GM23338 (cell line): ENCODE measurements around the gene ATAD1. TPM values are rescaled to one million over a fixed set of nuclear protein-coding genes. Genes with fewer than 3 reads are reported as not detected.

ENCODE experiments used
- ATAC-seq: fragments of 200-7000 bp; cut with Tn5 transposase; 3 replicates; pipeline ENCODE4 v1.9.1; 2020
- DNase-seq: peaks from one replicate; pipeline ENCODE4 v3.0.0-alpha.2; 2015; ENCODE audit warnings: low spot score
- H2AFZ ChIP-seq: fragments of 200-600 bp; sonication (generic); 2 replicates; pipeline ENCODE4 v1.8.0; 2016; ENCODE audit warnings: antibody characterized with exemption, mild to moderate bottlenecking, moderate library complexity
- H3F3A ChIP-seq: fragments of 200-600 bp; sonication (generic); replicated peaks from 2 replicates; pipeline ENCODE4 v1.8.0; 2017; ENCODE audit warnings: antibody characterized with exemption, mixed run types, low read depth
- H3K27ac ChIP-seq: fragments of 200-600 bp; sonication (generic); 2 replicates; pipeline ENCODE4 v1.6.1; 2016; ENCODE audit warnings: low read depth
- H3K27me3 ChIP-seq: fragments of 200-600 bp; sonication (generic); 2 replicates; pipeline ENCODE4 v1.8.0; 2016; ENCODE audit warnings: mild to moderate bottlenecking, mixed run types, moderate library complexity; ENCODE audit not compliant: insufficient read depth
- H3K36me3 ChIP-seq: fragments of 200-600 bp; sonication (generic); 2 replicates; pipeline ENCODE4 v1.8.0; 2016; ENCODE audit warnings: mild to moderate bottlenecking; ENCODE audit not compliant: insufficient read depth
- H3K4me1 ChIP-seq: fragments of 200-600 bp; sonication (generic); 2 replicates; pipeline ENCODE4 v1.8.0; 2016; ENCODE audit warnings: mild to moderate bottlenecking, moderate library complexity; ENCODE audit not compliant: insufficient read depth
- H3K4me2 ChIP-seq: fragments of 200-600 bp; sonication (generic); 2 replicates; pipeline ENCODE4 v1.7.1; 2017; ENCODE audit warnings: mixed run types
- H3K4me3 ChIP-seq: fragments of 200-600 bp; sonication (generic); 2 replicates; pipeline ENCODE4 v1.6.1; 2016; ENCODE audit warnings: mixed run types
- H3K79me2 ChIP-seq: fragments of 200-600 bp; sonication (generic); replicated peaks from 2 replicates; pipeline ENCODE4 v1.8.0; 2017; ENCODE audit warnings: mild to moderate bottlenecking; ENCODE audit not compliant: insufficient read depth
- H3K9me2 ChIP-seq: fragments of 200-600 bp; sonication (generic); 2 replicates; pipeline ENCODE4 v1.8.0; 2017; ENCODE audit not compliant: insufficient read depth
- H4K20me1 ChIP-seq: fragments of 200-600 bp; sonication (generic); replicated peaks from 2 replicates; pipeline ENCODE4 v1.8.0; 2017; ENCODE audit warnings: mild to moderate bottlenecking; ENCODE audit not compliant: insufficient read depth
- H3K27ac Mint-ChIP-seq: 2 replicates; pipeline ENCODE4 v1.8.0; 2020; ENCODE audit warnings: inconsistent platforms, mild to moderate bottlenecking, moderate library complexity, mixed read lengths
- H3K27me3 Mint-ChIP-seq: 3 replicates; pipeline ENCODE4 v1.8.0; 2022; ENCODE audit warnings: low read depth, mild to moderate bottlenecking, moderate library complexity, mixed read lengths, inconsistent platforms; ENCODE audit not compliant: insufficient read depth, poor library complexity
- H3K36me3 Mint-ChIP-seq: 3 replicates; pipeline ENCODE4 v1.8.0; 2021; ENCODE audit warnings: low read depth, mild to moderate bottlenecking, inconsistent platforms, moderate library complexity, mixed read lengths
- H3K4me1 Mint-ChIP-seq: 3 replicates; pipeline ENCODE4 v1.8.0; 2020; ENCODE audit warnings: mild to moderate bottlenecking, inconsistent platforms, mixed read lengths
- H3K4me3 Mint-ChIP-seq: 3 replicates; pipeline ENCODE4 v1.8.0; 2021; ENCODE audit warnings: moderate library complexity, mild to moderate bottlenecking, inconsistent platforms, mixed read lengths
- H3K9me3 Mint-ChIP-seq: 3 replicates; pipeline ENCODE4 v1.8.0; 2020; ENCODE audit warnings: moderate library complexity, mild to moderate bottlenecking, inconsistent platforms, mixed read lengths
- CREB1 ChIP-seq: fragments of 250-450 bp; sonication (Bioruptor Pico); IDR thresholded peaks from 2 replicates; pipeline ENCODE4 v1.5.0; 2020; ENCODE audit warnings: low read depth, mild to moderate bottlenecking, moderate library complexity
- EZH2 ChIP-seq: fragments of 200-600 bp; sonication (generic); IDR thresholded peaks from one replicate; pipeline ENCODE4 v1.8.0; 2017; ENCODE audit warnings: antibody characterized with exemption, mild to moderate bottlenecking, low read depth; ENCODE audit not compliant: unreplicated experiment
- EZH2phosphoT487 ChIP-seq: fragments of 200-600 bp; sonication (generic); IDR thresholded peaks from one replicate; pipeline ENCODE4 v1.8.1; 2018; ENCODE audit warnings: antibody characterized with exemption; ENCODE audit not compliant: unreplicated experiment
- STAT1 ChIP-seq: IDR thresholded peaks from one replicate; pipeline ENCODE4 v1.6.1; 2016; ENCODE audit warnings: antibody characterized with exemption; ENCODE audit not compliant: unreplicated experiment
- ZNF331 ChIP-seq: fragments of 250-450 bp; sonication (Bioruptor Pico); IDR thresholded peaks from 2 replicates; pipeline ENCODE4 v1.5.0; 2020; ENCODE audit warnings: low read depth, mild to moderate bottlenecking, moderate library complexity
- polyA plus RNA-seq: library from polyadenylated mRNA; unstranded; fragments of >200 nt; fragmentation: Nextera tagmentation; extraction: Ambion mirVana; gene quantifications from 2 replicates; pipeline ENCODE4 v1.2.1, GENCODE V29; 2016
- total RNA-seq: library from RNA; depleted of rRNA; stranded (reverse); fragments of >200 nt; shearing (Covaris generic); gene quantifications from 2 replicates; pipeline ENCODE4 v1.2.3, GENCODE V29; 2014
- TF ChIP-seq, protein P1 (sequence below), 2 experiments: fragments of 200-600 bp in 1 of 2; sonication (generic) in 1 of 2; conservative IDR thresholded peaks; 2 replicates each; pipeline versions ENCODE4 v1.5.1 to v1.6.1; 2016 to 2017; ENCODE audit warnings: antibody characterized with exemption in 2 of 2, low read depth in 2 of 2, mild to moderate bottlenecking in 2 of 2, moderate library complexity in 1 of 2
- TF ChIP-seq, protein P2 (sequence below): fragments of 250-450 bp; sonication (Bioruptor Pico); IDR thresholded peaks from 2 replicates; pipeline ENCODE4 v1.5.0; 2020; ENCODE audit warnings: mild to moderate bottlenecking, moderate library complexity

The ATAD1 gene
- total and polyA plus RNA-seq, 2 experiments from 2014 or later: 30.3 to 49.6 TPM

DNA sequence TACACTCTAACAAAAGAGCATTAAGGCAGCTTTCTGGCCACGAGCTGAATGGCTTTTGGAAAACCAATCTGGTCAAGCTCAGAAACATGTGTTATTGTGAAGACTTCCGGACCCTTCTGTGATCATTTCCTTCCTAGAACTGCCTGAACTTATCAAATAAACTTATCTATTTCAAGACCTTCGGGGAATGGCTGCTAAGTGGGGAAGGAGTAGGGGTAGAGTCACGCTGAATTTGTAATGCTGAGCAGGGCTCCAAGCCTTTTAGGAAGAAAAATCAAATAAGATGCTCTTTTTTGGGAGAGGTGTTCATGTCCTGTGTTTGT, 101.7 kb downstream of the ATAD1 start:
- H3K27ac Mint-ChIP-seq: no peak overlapping the region
- H3K27ac ChIP-seq: no peak overlapping the region
- H3K4me1 ChIP-seq: no peaks in the 10 kb centered on the region
- no peak for TF ChIP-seq ZNF331
- no peak for TF ChIP-seq CREB1 (CRISPR knock-in tag)
- TF ChIP-seq EZH2: no peak
- TF ChIP-seq, protein P1, sequence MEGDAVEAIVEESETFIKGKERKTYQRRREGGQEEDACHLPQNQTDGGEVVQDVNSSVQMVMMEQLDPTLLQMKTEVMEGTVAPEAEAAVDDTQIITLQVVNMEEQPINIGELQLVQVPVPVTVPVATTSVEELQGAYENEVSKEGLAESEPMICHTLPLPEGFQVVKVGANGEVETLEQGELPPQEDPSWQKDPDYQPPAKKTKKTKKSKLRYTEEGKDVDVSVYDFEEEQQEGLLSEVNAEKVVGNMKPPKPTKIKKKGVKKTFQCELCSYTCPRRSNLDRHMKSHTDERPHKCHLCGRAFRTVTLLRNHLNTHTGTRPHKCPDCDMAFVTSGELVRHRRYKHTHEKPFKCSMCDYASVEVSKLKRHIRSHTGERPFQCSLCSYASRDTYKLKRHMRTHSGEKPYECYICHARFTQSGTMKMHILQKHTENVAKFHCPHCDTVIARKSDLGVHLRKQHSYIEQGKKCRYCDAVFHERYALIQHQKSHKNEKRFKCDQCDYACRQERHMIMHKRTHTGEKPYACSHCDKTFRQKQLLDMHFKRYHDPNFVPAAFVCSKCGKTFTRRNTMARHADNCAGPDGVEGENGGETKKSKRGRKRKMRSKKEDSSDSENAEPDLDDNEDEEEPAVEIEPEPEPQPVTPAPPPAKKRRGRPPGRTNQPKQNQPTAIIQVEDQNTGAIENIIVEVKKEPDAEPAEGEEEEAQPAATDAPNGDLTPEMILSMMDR (conservative IDR thresholded peaks at IDR 0.05; ENCODE audit: low read depth in 2 of 2): no peak
- no peak for TF ChIP-seq STAT1
- TF ChIP-seq EZH2phosphoT487: no peak
- TF ChIP-seq, protein P2, sequence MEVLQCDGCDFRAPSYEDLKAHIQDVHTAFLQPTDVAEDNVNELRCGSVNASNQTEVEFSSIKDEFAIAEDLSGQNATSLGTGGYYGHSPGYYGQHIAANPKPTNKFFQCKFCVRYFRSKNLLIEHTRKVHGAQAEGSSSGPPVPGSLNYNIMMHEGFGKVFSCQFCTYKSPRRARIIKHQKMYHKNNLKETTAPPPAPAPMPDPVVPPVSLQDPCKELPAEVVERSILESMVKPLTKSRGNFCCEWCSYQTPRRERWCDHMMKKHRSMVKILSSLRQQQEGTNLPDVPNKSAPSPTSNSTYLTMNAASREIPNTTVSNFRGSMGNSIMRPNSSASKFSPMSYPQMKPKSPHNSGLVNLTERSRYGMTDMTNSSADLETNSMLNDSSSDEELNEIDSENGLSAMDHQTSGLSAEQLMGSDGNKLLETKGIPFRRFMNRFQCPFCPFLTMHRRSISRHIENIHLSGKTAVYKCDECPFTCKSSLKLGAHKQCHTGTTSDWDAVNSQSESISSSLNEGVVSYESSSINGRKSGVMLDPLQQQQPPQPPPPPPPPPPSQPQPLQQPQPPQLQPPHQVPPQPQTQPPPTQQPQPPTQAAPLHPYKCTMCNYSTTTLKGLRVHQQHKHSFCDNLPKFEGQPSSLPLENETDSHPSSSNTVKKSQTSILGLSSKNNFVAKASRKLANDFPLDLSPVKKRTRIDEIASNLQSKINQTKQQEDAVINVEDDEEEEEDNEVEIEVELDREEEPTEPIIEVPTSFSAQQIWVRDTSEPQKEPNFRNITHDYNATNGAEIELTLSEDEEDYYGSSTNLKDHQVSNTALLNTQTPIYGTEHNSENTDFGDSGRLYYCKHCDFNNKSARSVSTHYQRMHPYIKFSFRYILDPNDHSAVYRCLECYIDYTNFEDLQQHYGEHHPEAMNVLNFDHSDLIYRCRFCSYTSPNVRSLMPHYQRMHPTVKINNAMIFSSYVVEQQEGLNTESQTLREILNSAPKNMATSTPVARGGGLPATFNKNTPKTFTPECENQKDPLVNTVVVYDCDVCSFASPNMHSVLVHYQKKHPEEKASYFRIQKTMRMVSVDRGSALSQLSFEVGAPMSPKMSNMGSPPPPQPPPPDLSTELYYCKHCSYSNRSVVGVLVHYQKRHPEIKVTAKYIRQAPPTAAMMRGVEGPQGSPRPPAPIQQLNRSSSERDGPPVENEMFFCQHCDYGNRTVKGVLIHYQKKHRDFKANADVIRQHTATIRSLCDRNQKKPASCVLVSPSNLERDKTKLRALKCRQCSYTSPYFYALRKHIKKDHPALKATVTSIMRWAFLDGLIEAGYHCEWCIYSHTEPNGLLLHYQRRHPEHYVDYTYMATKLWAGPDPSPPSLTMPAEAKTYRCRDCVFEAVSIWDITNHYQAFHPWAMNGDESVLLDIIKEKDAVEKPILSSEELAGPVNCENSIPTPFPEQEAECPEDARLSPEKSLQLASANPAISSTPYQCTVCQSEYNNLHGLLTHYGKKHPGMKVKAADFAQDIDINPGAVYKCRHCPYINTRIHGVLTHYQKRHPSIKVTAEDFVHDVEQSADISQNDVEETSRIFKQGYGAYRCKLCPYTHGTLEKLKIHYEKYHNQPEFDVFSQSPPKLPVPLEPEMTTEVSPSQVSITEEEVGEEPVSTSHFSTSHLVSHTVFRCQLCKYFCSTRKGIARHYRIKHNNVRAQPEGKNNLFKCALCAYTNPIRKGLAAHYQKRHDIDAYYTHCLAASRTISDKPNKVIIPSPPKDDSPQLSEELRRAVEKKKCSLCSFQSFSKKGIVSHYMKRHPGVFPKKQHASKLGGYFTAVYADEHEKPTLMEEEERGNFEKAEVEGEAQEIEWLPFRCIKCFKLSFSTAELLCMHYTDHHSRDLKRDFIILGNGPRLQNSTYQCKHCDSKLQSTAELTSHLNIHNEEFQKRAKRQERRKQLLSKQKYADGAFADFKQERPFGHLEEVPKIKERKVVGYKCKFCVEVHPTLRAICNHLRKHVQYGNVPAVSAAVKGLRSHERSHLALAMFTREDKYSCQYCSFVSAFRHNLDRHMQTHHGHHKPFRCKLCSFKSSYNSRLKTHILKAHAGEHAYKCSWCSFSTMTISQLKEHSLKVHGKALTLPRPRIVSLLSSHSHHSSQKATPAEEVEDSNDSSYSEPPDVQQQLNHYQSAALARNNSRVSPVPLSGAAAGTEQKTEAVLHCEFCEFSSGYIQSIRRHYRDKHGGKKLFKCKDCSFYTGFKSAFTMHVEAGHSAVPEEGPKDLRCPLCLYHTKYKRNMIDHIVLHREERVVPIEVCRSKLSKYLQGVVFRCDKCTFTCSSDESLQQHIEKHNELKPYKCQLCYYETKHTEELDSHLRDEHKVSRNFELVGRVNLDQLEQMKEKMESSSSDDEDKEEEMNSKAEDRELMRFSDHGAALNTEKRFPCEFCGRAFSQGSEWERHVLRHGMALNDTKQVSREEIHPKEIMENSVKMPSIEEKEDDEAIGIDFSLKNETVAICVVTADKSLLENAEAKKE (CRISPR knock-in tag): no peak
- no peak overlapping the region for H2AFZ ChIP-seq
- H3K79me2 ChIP-seq: no peaks in the 10 kb centered on the region
- H3K9me2 ChIP-seq: no peaks in the 10 kb centered on the region
- ATAC-seq (no peak), DNase-seq (no peak)
- no peaks in the 10 kb centered on the region for H4K20me1 ChIP-seq
- peaks cover 12% of the 10 kb centered on the region for H3K4me1 Mint-ChIP-seq
- no peak overlapping the region for H3K4me3 Mint-ChIP-seq
- H3K27me3 Mint-ChIP-seq: peaks cover 4% of the 10 kb centered on the region
- no peaks in the 10 kb centered on the region; the same call in 1 of the 2 replicates for H3F3A ChIP-seq
- peaks cover 9% of the 10 kb centered on the region; the same call in 1 of the 2 replicates for H3K36me3 ChIP-seq
- no peak overlapping the region for H3K4me2 ChIP-seq
- no peak overlapping the region for H3K4me3 ChIP-seq
- no peaks in the 10 kb centered on the region for H3K9me3 Mint-ChIP-seq
- peaks cover 16% of the 10 kb centered on the region for H3K36me3 Mint-ChIP-seq
- H3K27me3 ChIP-seq: no peaks in the 10 kb centered on the region
